GM21576 (cell line): ENCODE results near the gene DELE1.

ENCODE experiments used
- ATAC-seq: cut with Tn5 transposase; IDR thresholded peaks from one replicate; pipeline ENCODE4 v1.9.1; 2021; ENCODE audit warnings: mild to moderate bottlenecking, moderate library complexity; ENCODE audit not compliant: unreplicated experiment

The DELE1 gene, protein sequence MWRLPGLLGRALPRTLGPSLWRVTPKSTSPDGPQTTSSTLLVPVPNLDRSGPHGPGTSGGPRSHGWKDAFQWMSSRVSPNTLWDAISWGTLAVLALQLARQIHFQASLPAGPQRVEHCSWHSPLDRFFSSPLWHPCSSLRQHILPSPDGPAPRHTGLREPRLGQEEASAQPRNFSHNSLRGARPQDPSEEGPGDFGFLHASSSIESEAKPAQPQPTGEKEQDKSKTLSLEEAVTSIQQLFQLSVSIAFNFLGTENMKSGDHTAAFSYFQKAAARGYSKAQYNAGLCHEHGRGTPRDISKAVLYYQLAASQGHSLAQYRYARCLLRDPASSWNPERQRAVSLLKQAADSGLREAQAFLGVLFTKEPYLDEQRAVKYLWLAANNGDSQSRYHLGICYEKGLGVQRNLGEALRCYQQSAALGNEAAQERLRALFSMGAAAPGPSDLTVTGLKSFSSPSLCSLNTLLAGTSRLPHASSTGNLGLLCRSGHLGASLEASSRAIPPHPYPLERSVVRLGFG

DNA sequence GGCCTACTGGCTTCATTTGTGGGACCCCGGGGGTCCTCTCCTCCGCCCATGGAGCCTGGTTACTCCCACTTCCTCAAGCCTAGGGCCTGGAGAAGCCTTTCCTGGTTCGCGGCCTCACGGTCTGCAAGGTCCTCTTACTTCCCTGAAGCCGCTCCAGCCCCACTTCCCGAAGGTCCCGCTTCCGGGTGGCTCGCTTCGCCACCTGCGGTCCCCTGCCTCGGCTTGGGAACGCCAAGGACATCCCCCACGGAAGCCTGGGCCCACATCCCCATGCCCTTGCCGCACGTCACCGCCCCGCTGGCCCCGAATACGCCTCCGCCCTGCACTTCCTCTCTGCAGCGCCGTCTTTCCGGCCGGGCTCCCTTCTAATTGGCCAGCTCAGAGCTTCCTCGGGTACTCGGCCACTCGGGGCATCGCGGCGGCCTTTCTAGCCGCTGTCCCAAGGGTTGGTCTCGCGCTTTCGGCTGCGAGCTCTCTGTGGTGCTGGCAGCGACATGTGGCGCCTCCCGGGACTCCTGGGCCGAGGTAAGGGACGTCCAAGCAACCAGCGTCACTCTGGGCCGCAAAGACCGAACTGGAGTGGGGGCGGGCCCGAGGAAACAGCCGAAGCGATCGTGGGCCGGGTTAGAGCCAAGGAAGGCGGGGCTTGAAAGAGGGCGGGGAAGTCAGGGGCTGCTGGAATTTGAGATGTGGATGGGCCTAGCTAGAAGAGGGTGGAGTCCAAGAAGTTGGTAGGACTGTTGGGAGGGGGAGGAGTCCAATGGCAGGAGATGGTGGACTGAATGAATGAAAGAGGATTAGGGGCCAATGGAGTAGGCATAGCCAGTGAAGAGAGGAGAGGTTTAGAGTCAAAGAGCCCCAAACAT, at the start of gene DELE1:
Gene DELE1, plus strand, starts transcription at position 424 of the 866 bp plus-strand sequence. Its CDS starts 71 bp downstream, at position 495.
- ATAC-seq = peak; percentile 98

GRCh38 chr5:141873933-141874261, 49.8 kb upstream of the DELE1 start:
- no peak for ATAC-seq

DNA sequence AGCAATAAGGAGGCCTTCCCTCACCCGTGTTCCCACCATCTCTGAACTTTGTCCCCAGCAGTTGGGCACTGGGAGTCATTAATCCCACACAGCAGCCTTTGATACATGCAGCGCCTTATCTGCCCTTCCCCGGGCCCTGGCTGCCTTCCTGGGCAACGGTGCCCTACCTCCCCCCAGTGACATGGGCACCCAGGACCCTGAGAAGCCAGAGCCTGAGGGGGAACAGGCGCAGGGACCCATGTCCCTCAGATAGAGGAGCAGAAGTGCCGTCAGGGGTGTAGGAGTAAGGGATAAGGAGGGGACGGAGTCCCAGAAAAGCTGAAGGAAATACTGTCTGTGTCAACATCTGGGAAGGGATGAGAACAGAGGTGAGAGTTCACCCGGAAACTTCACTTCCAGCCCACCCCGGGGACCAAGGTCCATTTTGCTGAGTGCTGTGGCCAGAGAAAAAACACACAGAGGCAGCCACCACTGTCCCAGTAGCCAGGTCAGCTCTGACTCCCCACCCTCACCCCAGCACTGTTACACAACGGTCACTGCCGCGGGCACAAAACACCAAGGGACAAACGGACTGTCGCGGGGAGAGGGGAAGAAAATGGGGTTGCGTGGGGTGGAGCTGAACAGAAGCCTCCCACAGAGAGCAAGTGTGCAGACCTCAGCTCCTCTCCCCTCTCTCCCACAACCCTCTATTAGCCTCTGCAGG, 49.3 kb upstream of the DELE1 start:
- ATAC-seq = no peak

- ATAC-seq = no peak
Measured at GRCh38 chr5:141875022-141875740, 48.5 kb upstream of the DELE1 start.

- no peak for ATAC-seq
Measured at GRCh38 chr5:141875795-141876627, 47.7 kb upstream of the DELE1 start.

GRCh38 chr5:141876628-141877355, 46.9 kb upstream of the DELE1 start:
- no peak for ATAC-seq

GRCh38 chr5:141877356-141878185, 46.1 kb upstream of the DELE1 start:
- ATAC-seq = no peak

GRCh38 chr5:141878186-141878710, 45.4 kb upstream of the DELE1 start, which contains the start of gene PCDH1:
TSS of gene PCDH1 (minus strand) at chr5:141878410. CDS start at chr5:141878262, 148 bp downstream.
- ATAC-seq = no peak

DNA sequence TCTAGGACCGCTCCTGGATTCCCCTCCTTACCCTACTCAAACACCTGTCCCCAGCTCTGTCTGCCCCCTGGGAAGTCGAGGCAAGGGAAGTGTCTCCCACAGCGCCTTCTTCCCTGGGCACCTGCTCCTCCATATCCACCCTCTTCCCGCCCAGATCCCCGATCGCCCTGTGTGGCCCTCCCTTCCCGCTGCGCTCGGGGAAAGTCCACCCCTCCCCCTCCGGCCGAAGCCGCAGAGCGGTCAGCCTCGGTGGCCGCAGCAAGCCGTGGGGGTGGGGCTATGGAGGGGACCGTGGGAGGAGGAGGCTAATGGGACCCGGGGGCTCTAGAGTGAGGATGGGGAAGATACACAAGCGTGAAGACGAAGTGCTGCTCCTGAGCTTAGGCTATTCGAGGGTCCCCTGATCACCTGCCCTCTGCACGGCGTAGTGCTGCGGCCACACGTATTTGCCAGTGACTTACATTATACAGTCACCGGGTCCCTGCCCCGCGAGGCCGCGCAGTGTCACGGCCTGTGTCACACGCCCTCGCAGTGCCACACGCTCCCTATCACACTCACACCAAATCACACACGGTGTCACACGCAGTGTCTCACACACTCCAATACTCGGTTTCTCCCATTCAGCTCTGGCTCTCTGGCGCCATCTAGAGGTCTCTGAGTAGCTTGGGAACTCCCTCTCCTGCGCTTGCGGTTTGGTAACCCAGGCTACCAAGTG, 44.8 kb upstream of the DELE1 start:
- ATAC-seq = peak; percentile 87

DNA sequence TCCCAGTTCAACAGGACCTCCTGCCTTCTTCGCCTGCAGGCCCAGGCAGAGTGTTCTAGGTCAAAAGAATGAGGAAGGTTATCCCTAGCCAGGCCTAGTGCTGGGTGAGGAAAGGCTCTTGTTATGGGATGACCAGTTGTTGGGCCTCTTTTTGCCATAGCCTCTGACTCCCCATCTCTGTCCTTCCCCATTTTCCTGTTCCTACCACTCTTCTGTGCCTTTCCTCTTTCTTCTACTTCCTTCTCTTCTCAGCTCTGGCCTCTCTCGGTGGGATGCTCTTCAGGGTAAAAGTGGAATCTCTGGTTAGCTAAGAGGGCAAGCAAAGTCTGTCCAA, 44.3 kb upstream of the DELE1 start:
- ATAC-seq = no peak

DNA sequence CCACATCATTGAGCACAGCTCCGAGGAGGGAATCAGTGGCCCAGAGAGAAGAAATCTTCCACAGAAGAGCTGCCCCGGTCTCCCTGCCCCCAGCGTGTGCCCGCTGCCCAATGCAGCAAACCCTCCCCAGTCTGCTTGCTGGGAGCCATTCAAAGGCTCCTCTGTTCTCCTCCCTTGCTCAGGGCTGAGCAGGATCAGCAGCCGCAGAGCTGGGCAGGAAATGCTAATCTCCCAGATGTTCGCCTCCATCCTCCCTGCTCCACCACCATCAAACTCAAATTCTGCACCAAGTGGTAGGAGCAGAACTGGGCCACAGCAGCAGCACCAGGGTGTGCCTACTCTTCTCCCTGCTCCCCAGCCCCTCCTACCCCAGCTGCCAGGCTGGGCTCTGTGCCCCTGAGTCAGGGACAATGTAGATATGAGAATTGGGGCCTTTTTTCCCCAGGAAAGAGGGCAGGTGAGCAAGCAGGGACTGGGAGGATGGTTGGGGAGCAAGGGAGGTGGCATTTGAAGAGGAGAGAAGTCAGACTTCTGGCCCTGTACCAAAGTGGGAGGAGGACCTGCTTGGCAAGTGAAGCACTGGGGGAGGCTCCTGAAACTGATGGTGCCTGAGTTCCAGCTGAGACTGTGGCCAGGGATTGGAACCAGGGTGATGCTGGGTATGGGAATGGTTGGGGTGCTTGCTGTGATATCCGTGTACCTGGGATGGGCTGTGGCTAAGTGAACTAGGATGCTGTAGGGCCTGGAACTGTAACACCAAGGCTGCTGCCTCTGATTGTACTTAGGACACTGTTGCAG, 43.5 kb upstream of the DELE1 start:
- ATAC-seq = no peak

GRCh38 chr5:141880961-141881801, 42.5 kb upstream of the DELE1 start:
- no peak for ATAC-seq

GRCh38 chr5:141881886-141882285, 41.8 kb upstream of the DELE1 start:
- ATAC-seq = no peak

GRCh38 chr5:141882594-141883183, 41.0 kb upstream of the DELE1 start:
- ATAC-seq = no peak
